Ishikawa (cell line): ENCODE data around the gene TMEM214.

Source experiments
- RAD21 ChIP-seq: IDR thresholded peaks from 2 replicates; pipeline ENCODE4 v1.6.1; 2012; ENCODE audit warnings: low read depth
- YY1 ChIP-seq: IDR thresholded peaks from 2 replicates; pipeline ENCODE4 v1.6.1; 2012; ENCODE audit warnings: low read depth

GRCh38 chr2:27059141-27059820 is 26.5 kb downstream of the TMEM214 start:
- TF ChIP-seq YY1: no peak
- no peak for TF ChIP-seq RAD21
